ENCODE results near the gene SPOCK1.
"Not testable (repeated sequence)": the region's sequence is repeated elsewhere in the genome, so short reads cannot be mapped to it uniquely, and the experiment has no call there.

Gene SPOCK1

GRCh38 chr5:137286025-137286610 lies 213.0 kb downstream of the SPOCK1 start:
- DNase-seq = no peak

DNA sequence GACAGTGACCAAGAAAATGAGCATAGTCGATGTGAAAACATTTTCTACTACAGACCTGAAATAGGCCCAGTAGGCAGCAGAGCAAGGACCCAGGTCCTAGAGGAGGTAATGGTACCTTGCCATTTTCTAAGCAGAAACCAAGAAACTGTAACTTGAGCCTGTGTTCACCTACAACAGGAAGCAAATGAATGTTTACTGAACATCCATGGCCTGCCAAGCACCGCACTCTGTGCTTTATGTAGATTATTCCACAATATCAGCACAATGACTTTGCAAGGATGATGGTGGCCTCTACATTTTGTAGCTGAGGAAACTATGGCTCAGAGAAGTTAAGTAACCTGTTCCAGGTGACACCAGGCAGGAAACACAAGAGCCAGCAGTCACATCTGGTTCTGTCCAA lies 215.3 kb downstream of the SPOCK1 start:
- no peak for DNase-seq

GRCh38 chr5:137282216-137282615 lies 216.9 kb downstream of the SPOCK1 start:
- DNase-seq = no peak

GRCh38 chr5:137281201-137281600 lies 217.9 kb downstream of the SPOCK1 start:
- DNase-seq = no peak

- no peak for DNase-seq
These were observed 218.5 kb downstream of the SPOCK1 start for GRCh38 chr5:137280656-137281055.

- DNase-seq = no peak
These were observed 219.4 kb downstream of the SPOCK1 start for GRCh38 chr5:137279521-137280231.

DNA sequence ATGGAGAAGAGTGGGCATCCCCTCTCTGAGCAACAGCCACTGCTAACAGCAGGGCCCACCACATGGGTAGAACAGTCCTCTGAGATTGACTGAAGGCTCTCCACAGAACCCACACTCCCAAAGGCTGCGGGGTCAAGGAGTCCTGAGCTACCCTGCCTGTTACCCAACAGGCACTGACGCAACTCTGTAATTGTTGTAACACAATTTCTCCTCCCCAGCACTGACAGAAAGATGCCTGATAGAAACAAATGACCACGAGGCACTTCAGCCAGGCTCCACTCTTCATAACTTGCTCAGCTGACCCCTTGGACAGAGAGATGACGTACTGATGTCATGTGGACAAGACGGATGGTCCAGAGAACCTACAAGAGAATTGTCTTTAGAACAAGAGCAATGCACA lies 220.7 kb downstream of the SPOCK1 start:
- no peak for DNase-seq

GRCh38 chr5:137275083-137275482 lies 224.0 kb downstream of the SPOCK1 start:
- no peak for DNase-seq

- DNase-seq = no peak
These were observed 225.6 kb downstream of the SPOCK1 start for GRCh38 chr5:137273511-137273910.

GRCh38 chr5:137272831-137273230 lies 226.3 kb downstream of the SPOCK1 start:
- DNase-seq = no peak

DNA sequence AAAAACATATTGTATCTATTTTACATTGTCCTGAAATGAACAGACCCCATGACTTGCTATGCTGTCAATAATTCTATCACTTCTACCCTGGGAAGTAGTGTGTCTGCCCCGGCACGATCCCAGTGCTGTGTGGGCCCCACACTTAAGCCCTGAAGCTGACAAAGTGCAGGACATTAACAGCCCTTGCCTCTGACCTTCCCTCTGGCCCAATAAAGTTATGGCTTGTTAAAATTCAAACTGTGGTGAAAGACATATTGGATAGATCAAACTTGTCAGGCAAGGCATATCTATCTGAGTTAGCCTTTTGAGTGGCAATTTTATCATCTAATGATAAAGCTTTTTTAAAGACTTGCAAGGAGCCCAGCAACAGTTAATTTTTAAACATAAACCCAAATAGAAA lies 229.2 kb downstream of the SPOCK1 start:
- no peak for DNase-seq

GRCh38 chr5:137269274-137269673 lies 229.9 kb downstream of the SPOCK1 start:
- DNase-seq = no peak

DNA sequence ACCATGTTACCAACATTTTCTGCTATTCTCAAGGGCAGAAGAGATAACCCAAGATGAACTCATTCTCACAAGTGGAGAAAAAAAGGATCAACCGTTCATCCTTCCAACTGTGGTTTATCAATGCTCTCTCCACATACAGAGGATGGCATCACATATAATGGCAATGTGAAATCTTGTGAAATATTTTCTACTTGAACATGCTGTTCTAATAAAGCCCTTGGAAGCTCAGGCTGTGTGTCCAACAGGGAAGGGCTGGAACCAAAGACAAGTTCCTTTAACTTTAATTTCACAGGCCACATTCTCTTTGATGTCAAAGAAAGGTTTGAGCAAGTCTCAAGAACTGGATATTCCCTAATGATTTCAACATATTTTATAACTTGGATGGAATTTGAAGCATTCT lies 230.5 kb downstream of the SPOCK1 start:
- no peak for DNase-seq

- DNase-seq = no peak
These were observed 232.9 kb downstream of the SPOCK1 start for GRCh38 chr5:137266186-137266585.

- DNase-seq = no peak
These were observed 233.7 kb downstream of the SPOCK1 start for GRCh38 chr5:137265457-137265856.

- DNase-seq = no peak
These were observed 234.6 kb downstream of the SPOCK1 start for GRCh38 chr5:137264573-137264972.

- DNase-seq = no peak
These were observed 235.1 kb downstream of the SPOCK1 start for GRCh38 chr5:137264041-137264440.

DNA sequence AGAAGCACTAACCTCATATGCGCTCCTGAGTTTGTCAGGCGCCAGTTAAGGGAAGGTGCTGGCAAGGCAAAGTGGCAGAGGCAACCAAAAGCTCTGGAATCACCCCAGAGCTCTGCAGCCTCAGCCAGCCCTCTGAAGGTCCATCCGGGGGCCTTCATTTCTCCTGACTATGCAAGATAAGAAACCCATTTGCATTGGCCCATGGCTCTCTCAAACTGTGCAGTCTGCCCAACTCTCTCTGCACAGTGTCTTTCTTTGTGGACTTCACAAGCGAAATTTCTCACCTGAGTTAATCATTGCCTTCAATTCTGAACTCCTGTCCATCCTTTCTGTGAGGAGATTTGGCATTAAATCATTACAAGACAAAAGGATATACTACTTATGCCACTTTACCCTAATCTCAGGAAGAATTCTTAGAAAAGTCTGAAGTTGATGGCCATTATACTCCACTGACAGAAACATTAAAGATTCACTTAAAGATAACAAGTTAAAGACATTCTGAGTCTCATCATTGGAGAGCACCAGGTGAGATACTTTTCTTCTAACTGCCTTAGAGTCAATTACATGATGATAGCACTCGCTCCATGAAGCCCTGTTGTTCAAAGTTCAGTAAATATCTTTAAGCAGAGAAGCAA lies 235.6 kb downstream of the SPOCK1 start:
- no peak for DNase-seq

DNA sequence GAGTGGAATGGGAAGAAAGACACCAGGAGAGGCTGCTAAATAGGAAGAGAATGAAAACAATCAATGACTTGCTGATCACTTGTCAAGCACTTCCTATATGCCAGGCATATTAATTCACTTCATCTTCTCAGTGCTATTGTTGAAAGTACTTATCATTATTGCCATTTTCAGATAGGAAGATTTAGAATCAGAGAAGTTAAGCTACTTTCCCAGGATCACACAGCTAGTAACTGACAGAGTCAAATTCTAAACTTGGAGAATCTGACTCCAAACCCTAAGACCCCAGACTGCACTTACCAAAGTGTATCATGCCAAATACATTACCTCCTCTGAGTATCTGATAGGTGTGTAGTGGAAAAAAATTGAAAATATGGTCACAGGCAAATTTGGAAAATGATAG lies 236.3 kb downstream of the SPOCK1 start:
- DNase-seq = no peak

DNA sequence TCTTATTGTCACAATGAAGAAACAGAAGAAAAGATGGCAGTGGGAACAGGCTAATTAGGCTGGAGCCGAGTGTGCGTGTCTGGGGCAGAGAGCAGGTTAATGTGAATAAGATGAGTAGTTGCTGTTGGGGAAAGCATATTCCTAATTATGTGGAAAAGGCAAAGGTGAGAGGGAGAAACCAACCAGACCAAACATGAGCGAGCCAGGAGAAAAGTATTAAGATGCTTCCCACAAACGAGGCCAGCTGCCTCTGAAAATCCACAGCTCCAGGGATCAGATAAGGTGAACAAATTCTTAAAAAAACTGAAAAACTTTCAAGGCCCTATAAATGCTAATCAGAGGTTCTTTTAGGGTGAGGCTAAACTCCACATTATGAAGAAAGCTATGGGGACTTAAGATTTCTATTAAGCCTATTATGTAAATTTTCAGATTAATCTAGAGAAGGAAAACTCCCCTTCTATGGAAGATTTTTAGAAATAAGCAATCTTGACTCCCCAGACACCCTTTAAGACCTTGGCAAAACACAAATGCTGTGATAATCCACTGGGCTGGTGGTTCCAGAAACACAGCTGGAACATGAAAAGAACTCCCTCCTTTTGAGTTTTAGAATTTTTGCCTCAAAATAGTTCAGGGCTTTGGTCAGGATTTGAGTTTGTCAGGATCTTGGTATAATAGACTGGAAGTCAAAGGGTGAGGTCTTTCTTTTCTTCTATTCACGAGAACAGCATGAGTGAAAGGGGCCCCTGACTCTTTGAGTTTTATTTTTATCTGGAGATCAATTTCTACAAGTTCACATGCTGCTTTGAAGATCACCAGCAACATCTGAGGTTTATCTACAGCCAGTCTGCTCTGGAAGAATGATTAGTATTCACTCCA lies 238.1 kb downstream of the SPOCK1 start:
- DNase-seq = no peak

DNA sequence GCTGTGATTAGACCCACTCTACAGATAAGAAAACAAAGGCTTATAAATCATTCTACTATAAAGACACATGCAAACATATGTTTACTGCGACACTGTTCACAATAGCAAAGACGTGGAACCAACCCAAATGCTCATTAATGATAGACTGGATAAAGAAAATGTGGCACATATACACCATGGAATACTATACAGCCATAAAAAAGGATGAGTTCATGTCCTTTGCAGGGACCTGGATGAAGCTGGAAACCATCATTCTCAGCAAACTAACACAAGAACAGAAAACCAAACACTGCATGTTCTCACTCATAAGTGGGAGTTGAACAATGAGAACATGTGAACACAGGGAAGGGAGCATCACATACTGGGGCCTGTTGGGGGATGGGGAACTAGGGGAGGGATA lies 240.0 kb downstream of the SPOCK1 start:
- DNase-seq = not testable (repeated sequence)

- DNase-seq = no peak
These were observed 244.7 kb downstream of the SPOCK1 start for GRCh38 chr5:137254119-137255090.
